Esophagus muscularis mucosa (tissue), 3 donors: Measurements from ENCODE around the gene RUFY3.

Source experiments
- POLR2A ChIP-seq: fragments of 450-650 bp; IDR thresholded peaks from one replicate; pipeline ENCODE4 v1.6.1; 2017; ENCODE audit warnings: antibody characterized with exemption, moderate library complexity, mild to moderate bottlenecking, low read depth
- POLR2AphosphoS5 ChIP-seq, 2 donors: sonication (generic); formaldehyde crosslinking; IDR thresholded peaks; one replicate each; pipeline ENCODE4 v1.6.1; 2017; ENCODE audit warnings: antibody characterized with exemption in 2 of 2
- TF ChIP-seq, protein P1 (sequence below), 3 experiments: fragments of 200-600 bp in 2 of 3; fragments of 450-650 bp in 1 of 3; sonication (generic) in 2 of 3; IDR thresholded peaks; one replicate each; pipeline ENCODE4 v1.5.1; 2017 to 2019; ENCODE audit warnings: antibody characterized with exemption in 3 of 3, mild to moderate bottlenecking in 2 of 3, moderate library complexity in 1 of 3

GRCh38 chr4:70855464-70855863 is 133.7 kb downstream of the RUFY3 start:
- TF ChIP-seq POLR2A (no peak), POLR2AphosphoS5 (IDR thresholded peaks at IDR 0.05) (no peak)
- TF ChIP-seq, protein P1, sequence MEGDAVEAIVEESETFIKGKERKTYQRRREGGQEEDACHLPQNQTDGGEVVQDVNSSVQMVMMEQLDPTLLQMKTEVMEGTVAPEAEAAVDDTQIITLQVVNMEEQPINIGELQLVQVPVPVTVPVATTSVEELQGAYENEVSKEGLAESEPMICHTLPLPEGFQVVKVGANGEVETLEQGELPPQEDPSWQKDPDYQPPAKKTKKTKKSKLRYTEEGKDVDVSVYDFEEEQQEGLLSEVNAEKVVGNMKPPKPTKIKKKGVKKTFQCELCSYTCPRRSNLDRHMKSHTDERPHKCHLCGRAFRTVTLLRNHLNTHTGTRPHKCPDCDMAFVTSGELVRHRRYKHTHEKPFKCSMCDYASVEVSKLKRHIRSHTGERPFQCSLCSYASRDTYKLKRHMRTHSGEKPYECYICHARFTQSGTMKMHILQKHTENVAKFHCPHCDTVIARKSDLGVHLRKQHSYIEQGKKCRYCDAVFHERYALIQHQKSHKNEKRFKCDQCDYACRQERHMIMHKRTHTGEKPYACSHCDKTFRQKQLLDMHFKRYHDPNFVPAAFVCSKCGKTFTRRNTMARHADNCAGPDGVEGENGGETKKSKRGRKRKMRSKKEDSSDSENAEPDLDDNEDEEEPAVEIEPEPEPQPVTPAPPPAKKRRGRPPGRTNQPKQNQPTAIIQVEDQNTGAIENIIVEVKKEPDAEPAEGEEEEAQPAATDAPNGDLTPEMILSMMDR (IDR thresholded peaks at IDR 0.05), result no peak
